Smooth muscle cell (in vitro differentiated cells): ENCODE results near the gene HELZ. TPM values are rescaled to one million over a fixed set of nuclear protein-coding genes. Genes with fewer than 3 reads are reported as not detected.
"Not testable (repeated sequence)": the region's sequence is repeated elsewhere in the genome, so short reads cannot be mapped to it uniquely, and the experiment has no call there.

Experiments
- DNase-seq: peaks from one replicate; lab custom pipeline; 2025; ENCODE audit not compliant: unreplicated experiment; lab: John Stamatoyannopoulos, UW
- H2AFZ ChIP-seq: fragments of 200-600 bp; sonication (generic); 2 replicates; pipeline ENCODE4 v1.6.0; 2016; ENCODE audit warnings: antibody characterized with exemption, low read depth, mild to moderate bottlenecking
- H3F3A ChIP-seq: fragments of 200-600 bp; sonication (generic); 2 replicates; pipeline ENCODE4 v1.6.0; 2017; ENCODE audit warnings: antibody characterized with exemption, low read depth
- H3K27ac ChIP-seq: fragments of 200-600 bp; sonication (generic); 2 replicates; pipeline ENCODE4 v1.5.1; 2016; ENCODE audit warnings: low read depth, mild to moderate bottlenecking
- H3K27me3 ChIP-seq: fragments of 200-600 bp; sonication (generic); 2 replicates; pipeline ENCODE4 v1.6.1; 2016; ENCODE audit warnings: low read depth, mild to moderate bottlenecking
- H3K36me3 ChIP-seq: fragments of 200-600 bp; sonication (generic); 2 replicates; pipeline ENCODE4 v1.5.1; 2016; ENCODE audit warnings: low read depth
- H3K4me1 ChIP-seq: fragments of 200-600 bp; sonication (generic); 2 replicates; pipeline ENCODE4 v1.5.1; 2016; ENCODE audit warnings: low read depth
- H3K4me2 ChIP-seq: fragments of 200-600 bp; sonication (generic); 2 replicates; pipeline ENCODE4 v1.6.0; 2016; ENCODE audit warnings: mild to moderate bottlenecking
- H3K4me3 ChIP-seq: fragments of 200-600 bp; sonication (generic); 2 replicates; pipeline ENCODE4 v1.5.1; 2016; ENCODE audit warnings: mild to moderate bottlenecking
- H3K79me2 ChIP-seq: fragments of 200-600 bp; sonication (generic); 2 replicates; pipeline ENCODE4 v1.6.0; 2016; ENCODE audit warnings: low read depth, mild to moderate bottlenecking
- H3K9ac ChIP-seq: fragments of 200-600 bp; sonication (generic); 2 replicates; pipeline ENCODE4 v1.6.0; 2016; ENCODE audit warnings: low read depth
- H3K9me3 ChIP-seq: fragments of 200-600 bp; sonication (generic); replicated peaks from 2 replicates; pipeline ENCODE4 v1.5.1; 2016; ENCODE audit warnings: low read depth
- H4K20me1 ChIP-seq: fragments of 200-600 bp; sonication (generic); 2 replicates; pipeline ENCODE4 v1.6.0; 2016; ENCODE audit warnings: low read depth
- CTCF ChIP-seq: fragments of 200-600 bp; sonication (generic); IDR thresholded peaks from 2 replicates; pipeline ENCODE4 v1.5.1; 2017; ENCODE audit warnings: borderline replicate concordance, mild to moderate bottlenecking, antibody characterized with exemption; ENCODE audit not compliant: insufficient read depth, poor library complexity, severe bottlenecking
- WGBS: methylation state at CpG from one replicate; pipeline ENCODE4 v1.1.7; 2016; ENCODE audit warnings: low lambda C conversion rate; 5-methylcytosine and 5-hydroxymethylcytosine counted together
- polyA plus RNA-seq: library from polyadenylated mRNA; unstranded; fragments of >200 nt; fragmentation: Nextera tagmentation; extraction: Ambion mirVana; gene quantifications from 2 replicates; pipeline ENCODE4 v1.2.1, GENCODE V29; 2016
- total RNA-seq: library from RNA; depleted of rRNA; stranded (reverse); fragments of >200 nt; gene quantifications from 2 replicates; pipeline ENCODE4 v1.2.3, GENCODE V29; 2014

HELZ gene
- total and polyA plus RNA-seq, 2 experiments from 2014 or later, result 18.8 to 34.4 TPM

- H3F3A ChIP-seq, result no peaks in the 10 kb centered on the region
- no peaks in the 10 kb centered on the region for H3K9me3 ChIP-seq
- WGBS, result 94% methylated on average over 3 of the region's 3 CpGs
- no peaks in the 10 kb centered on the region for H3K4me1 ChIP-seq
- H3K79me2 ChIP-seq, result no peaks in the 10 kb centered on the region
- H3K9ac ChIP-seq, result no peak overlapping the region
- no peaks in the 10 kb centered on the region for H3K27me3 ChIP-seq
- no peak overlapping the region for H3K4me2 ChIP-seq
- no peak for DNase-seq
- TF ChIP-seq CTCF, result no peak
- H3K36me3 ChIP-seq, result no peaks in the 10 kb centered on the region
- no peak overlapping the region for H3K27ac ChIP-seq
- no peak overlapping the region for H3K4me3 ChIP-seq
- H4K20me1 ChIP-seq, result no peaks in the 10 kb centered on the region
- no peak overlapping the region for H2AFZ ChIP-seq
Measured at GRCh38 chr17:67290244-67290643, 45.2 kb upstream of the HELZ start.

GRCh38 chr17:67289181-67289876 lies 44.3 kb upstream of the HELZ start:
- no peaks in the 10 kb centered on the region for H3K4me1 ChIP-seq
- no peak overlapping the region for H3K27ac ChIP-seq
- no peaks in the 10 kb centered on the region for H4K20me1 ChIP-seq
- no peak for DNase-seq
- no peaks in the 10 kb centered on the region for H3K36me3 ChIP-seq
- no peak overlapping the region for H3K4me3 ChIP-seq
- no peak for TF ChIP-seq CTCF
- H3K9me3 ChIP-seq, result no peaks in the 10 kb centered on the region
- H3K4me2 ChIP-seq, result no peak overlapping the region
- H3K9ac ChIP-seq, result no peak overlapping the region
- H3K79me2 ChIP-seq, result no peaks in the 10 kb centered on the region
- no peaks in the 10 kb centered on the region for H3K27me3 ChIP-seq
- 76% methylated on average over 14 of the region's 14 CpGs for WGBS
- no peaks in the 10 kb centered on the region for H3F3A ChIP-seq
- H2AFZ ChIP-seq, result no peak overlapping the region

GRCh38 chr17:67286826-67287225 lies 41.8 kb upstream of the HELZ start:
- not testable (repeated sequence) for H3K79me2 ChIP-seq, H3K27me3 ChIP-seq, H3F3A ChIP-seq

GRCh38 chr17:67285360-67285759 lies 40.4 kb upstream of the HELZ start:
- WGBS, result 96% methylated on average over 1 of the region's 1 CpG
- H3K4me2 ChIP-seq, result no peak overlapping the region
- H3F3A ChIP-seq, result no peaks in the 10 kb centered on the region
- no peak for TF ChIP-seq CTCF
- no peak overlapping the region for H3K27ac ChIP-seq
- H2AFZ ChIP-seq, result no peak overlapping the region
- H3K27me3 ChIP-seq, result no peaks in the 10 kb centered on the region
- no peak overlapping the region for H3K9ac ChIP-seq
- no peak overlapping the region for H3K4me3 ChIP-seq
- no peaks in the 10 kb centered on the region for H3K79me2 ChIP-seq
- no peaks in the 10 kb centered on the region for H4K20me1 ChIP-seq
- no peaks in the 10 kb centered on the region for H3K4me1 ChIP-seq
- H3K36me3 ChIP-seq, result no peaks in the 10 kb centered on the region
- DNase-seq, result no peak
- H3K9me3 ChIP-seq, result no peaks in the 10 kb centered on the region

More at GRCh38 chr17:67286826-67287225, 41.8 kb upstream of the HELZ start:
- not testable (repeated sequence) for H3K9ac ChIP-seq, H4K20me1 ChIP-seq, DNase-seq, H2AFZ ChIP-seq, H3K4me3 ChIP-seq, H3K36me3 ChIP-seq, H3K4me1 ChIP-seq, H3K4me2 ChIP-seq, H3K27ac ChIP-seq, H3K9me3 ChIP-seq
- 60% methylated on average over 3 of the region's 3 CpGs for WGBS
